K562 (cell line): ENCODE measurements around the gene FASN. TPM values are rescaled to one million over a fixed set of nuclear protein-coding genes. Genes with fewer than 3 reads are reported as not detected.
A peak's percentile ranks its signal among the peaks of the same experiment; 100 is the strongest.

ENCODE experiments used
- ATF3 ChIP-seq, 2 experiments: fragments of 450-650 bp in 1 of 2; sonication (generic) in 1 of 2; formaldehyde crosslinking in 1 of 2; IDR thresholded peaks in 1 of 2; conservative IDR thresholded peaks in 1 of 2; 2 replicates each; pipeline versions ENCODE4 v1.6.1 to v1.8.1; 2016 to 2023; ENCODE audit warnings: mild to moderate bottlenecking in 2 of 2, moderate library complexity in 2 of 2, inconsistent platforms in 1 of 2, missing genetic modification reagents in 1 of 2
- CC2D1A ChIP-seq: fragments of 450-650 bp; IDR thresholded peaks from 2 replicates; pipeline ENCODE4 v1.6.1; 2017; ENCODE audit warnings: mild to moderate bottlenecking
- CHD1 ChIP-seq: fragments of 200-600 bp; sonication (generic); IDR thresholded peaks from one replicate; pipeline ENCODE4 v1.6.1; 2012; ENCODE audit warnings: mild to moderate bottlenecking, moderate library complexity, low read length, inconsistent platforms
- GABPA ChIP-seq: fragments of 200-800 bp; sonication (Bioruptor generic); conservative IDR thresholded peaks from 2 replicates; pipeline ENCODE4 v1.6.1; 2016; ENCODE audit warnings: low read depth, missing genetic modification characterization, missing compliant biosample characterization
- GMEB1 ChIP-seq: fragments of 250-450 bp; sonication (Bioruptor Pico); IDR thresholded peaks from 2 replicates; pipeline ENCODE4 v1.4.0; 2020; ENCODE audit warnings: mild to moderate bottlenecking
- HDAC2 ChIP-seq: fragments of 450-650 bp; IDR thresholded peaks from 2 replicates; pipeline ENCODE4 v1.6.1; 2016; ENCODE audit warnings: mild to moderate bottlenecking
- ID3 ChIP-seq, 2 experiments: fragments of 250-450 bp in 1 of 2; fragments of 450-650 bp in 1 of 2; sonication (Bioruptor Pico) in 1 of 2; IDR thresholded peaks; 2 replicates each; pipeline versions ENCODE4 v1.6.1 to v1.8.0; 2016 to 2021; ENCODE audit warnings: mild to moderate bottlenecking in 2 of 2, moderate library complexity in 2 of 2, missing compliant biosample characterization in 1 of 2, missing genetic modification characterization in 1 of 2
- KDM2B ChIP-seq: fragments of 250-450 bp; sonication (Bioruptor Pico); IDR thresholded peaks from 2 replicates; pipeline ENCODE4 v1.8.0; 2021; ENCODE audit warnings: mild to moderate bottlenecking, moderate library complexity
- NFIC ChIP-seq: fragments of 450-650 bp; IDR thresholded peaks from 2 replicates; pipeline ENCODE4 v1.6.1; 2017; ENCODE audit warnings: mild to moderate bottlenecking, inconsistent platforms
- NKRF ChIP-seq: fragments of 450-650 bp; IDR thresholded peaks from 2 replicates; pipeline ENCODE4 v1.6.1; 2016; ENCODE audit warnings: borderline replicate concordance
- NR2C2 ChIP-seq, 2 experiments: fragments of 200-800 bp in 1 of 2; sonication (Bioruptor generic) in 1 of 2; sonication (generic) in 1 of 2; formaldehyde crosslinking in 1 of 2; IDR thresholded peaks; 2 replicates each; pipeline versions ENCODE4 v1.6.1 to v1.8.0; 2016 to 2022; ENCODE audit warnings: mild to moderate bottlenecking in 1 of 2, missing compliant biosample characterization in 1 of 2, missing genetic modification characterization in 1 of 2, missing genetic modification reagents in 1 of 2
- PREB ChIP-seq: sonication (generic); formaldehyde crosslinking; IDR thresholded peaks from 2 replicates; pipeline ENCODE4 v1.8.1; 2023; ENCODE audit warnings: mild to moderate bottlenecking, missing genetic modification reagents
- PTTG1 ChIP-seq: fragments of 450-650 bp; IDR thresholded peaks from 2 replicates; pipeline ENCODE4 v1.6.1; 2016; ENCODE audit warnings: low read depth, mild to moderate bottlenecking, missing genetic modification characterization, missing compliant biosample characterization
- TCF7L2 ChIP-seq: fragments of 150-350 bp; IDR thresholded peaks from 2 replicates; pipeline ENCODE4 v1.6.1; 2016; ENCODE audit warnings: low read depth, mild to moderate bottlenecking, low read length, moderate library complexity
- ZC3H4 ChIP-seq: sonication (generic); formaldehyde crosslinking; IDR thresholded peaks from 2 replicates; pipeline ENCODE4 v1.9.0; 2021; ENCODE audit warnings: missing genetic modification reagents, borderline replicate concordance
- ZFX ChIP-seq: sonication (generic); formaldehyde crosslinking; IDR thresholded peaks from 2 replicates; pipeline ENCODE4 v1.8.0; 2022; ENCODE audit warnings: mild to moderate bottlenecking, missing genetic modification reagents, moderate library complexity
- ZNF121 ChIP-seq: sonication (generic); formaldehyde crosslinking; conservative IDR thresholded peaks from 2 replicates; pipeline ENCODE4 v1.8.0; 2022; ENCODE audit warnings: missing genetic modification reagents
- ZNF217 ChIP-seq: sonication (generic); formaldehyde crosslinking; IDR thresholded peaks from 2 replicates; pipeline ENCODE4 v1.8.0; 2022; ENCODE audit warnings: mild to moderate bottlenecking, missing genetic modification reagents
- ZNF253 ChIP-seq: fragments of 250-450 bp; sonication (Bioruptor Pico); conservative IDR thresholded peaks from 2 replicates; pipeline ENCODE4 v1.6.1; 2021; ENCODE audit warnings: mild to moderate bottlenecking
- ZNF717 ChIP-seq: fragments of 250-450 bp; sonication (Bioruptor Pico); IDR thresholded peaks from 2 replicates; pipeline ENCODE4 v1.5.0; 2021
- ZNF75A ChIP-seq: fragments of 450-650 bp; formaldehyde crosslinking; IDR thresholded peaks from 2 replicates; pipeline ENCODE4 v1.4.0; 2020; ENCODE audit warnings: mild to moderate bottlenecking
- polyA plus RNA-seq, 8 experiments: library from polyadenylated mRNA; depleted of rRNA in 4 of 8; stranded (reverse) in 5 of 8; unstranded in 3 of 8; fragments of >200 nt; fragmentation: Nextera tagmentation in 2 of 8; fragmentation: Illumina TruSeq in 1 of 8; extraction: Ambion mirVana in 2 of 8; extraction: Trizol in 1 of 8; gene quantifications; 2 replicates each; pipeline versions ENCODE4 v1.2.1 to v1.2.3, GENCODE V29; 2011 to 2014; ENCODE audit warnings: inconsistent platforms in 1 of 8, missing spikeins in 1 of 8
- total RNA-seq, 7 experiments: library from RNA; depleted of rRNA in 6 of 7; stranded (reverse); fragments of >200 nt in 6 of 7; fragmentation: Illumina TruSeq in 2 of 7; extraction: Trizol in 2 of 7; gene quantifications; 2 replicates each; pipeline versions ENCODE4 v1.2.1 to v1.2.3, GENCODE V29; 2011 to 2021; ENCODE audit warnings: low replicate concordance in 1 of 7

Gene FASN
- total and polyA plus RNA-seq, 9 of the 15 experiments (the other 6 are each of a cell fraction or from before 2014, with no cell fraction given): 0.15 to 663 (median 49.9) TPM

GRCh38 chr17:82065193-82065637 is 32.8 kb downstream of the FASN start (continued):
- TF ChIP-seq GMEB1 (CRISPR knock-in tag) (no peak), CHD1 (peak; percentile 64), NR2C2 (CRISPR knock-in tag; IDR thresholded peaks at IDR 0.05) (no peak), NR2C2 (tag; IDR thresholded peaks at IDR 0.05) (0 out of 2 replicates have a peak, but pooled peaks have one; percentile 96), KDM2B (CRISPR knock-in tag) (no peak), ZNF121 (CRISPR knock-in tag) (no peak), TCF7L2 (no peak), NFIC (no peak), ZNF217 (CRISPR knock-in tag) (no peak), ATF3 (IDR thresholded peaks at IDR 0.05) (no peak), ATF3 (CRISPR knock-in tag; conservative IDR thresholded peaks at IDR 0.05) (0 out of 2 replicates have a peak, but pooled peaks have one; percentile 6), ZNF75A (CRISPR knock-in tag) (no peak), PTTG1 (no peak), ZC3H4 (CRISPR knock-in tag) (0 out of 2 replicates have a peak, but pooled peaks have one; percentile 23), NKRF (peak; percentile 43; the same call in 1 of the 2 replicates), ZNF253 (CRISPR knock-in tag) (no peak), PREB (CRISPR knock-in tag) (no peak), ZFX (CRISPR knock-in tag) (peak; percentile 56), GABPA (0 out of 2 replicates have a peak, but pooled peaks have one; percentile 79), HDAC2 (no peak), CC2D1A (no peak), ID3 (CRISPR knock-in tag; IDR thresholded peaks at IDR 0.05) (no peak), ID3 (tag; IDR thresholded peaks at IDR 0.05) (no peak), ZNF717 (no peak)
